OCI-LY1 (cell line): ENCODE results near the gene SLC6A3.

Source experiments
- H2AFZ ChIP-seq: fragments of 200-600 bp; sonication (generic), shearing (Covaris generic); 2 replicates; pipeline ENCODE4 v1.6.0; 2014; ENCODE audit warnings: antibody characterized with exemption, mild to moderate bottlenecking, low read length
- H3F3A ChIP-seq: fragments of 200-600 bp; sonication (generic), shearing (Covaris generic); 2 replicates; pipeline ENCODE4 v1.6.0; 2014; ENCODE audit warnings: mild to moderate bottlenecking, antibody characterized with exemption, low read length, moderate library complexity; ENCODE audit not compliant: insufficient read depth
- H3K27ac ChIP-seq: fragments of 200-600 bp; sonication (generic); 2 replicates; pipeline ENCODE4 v1.5.1; 2014; ENCODE audit warnings: low read length, mixed run types, mild to moderate bottlenecking, low read depth; ENCODE audit not compliant: poor library complexity, severe bottlenecking
- H3K27me3 ChIP-seq: fragments of 200-600 bp; sonication (generic); 2 replicates; pipeline ENCODE4 v1.6.0; 2014; ENCODE audit warnings: antibody characterized with exemption, mild to moderate bottlenecking, low read length, moderate library complexity; ENCODE audit not compliant: insufficient read depth
- H3K36me3 ChIP-seq: fragments of 200-600 bp; sonication (generic); 2 replicates; pipeline ENCODE4 v1.6.1; 2014; ENCODE audit warnings: mild to moderate bottlenecking, antibody characterized with exemption, low read length, moderate library complexity, mixed read lengths; ENCODE audit not compliant: insufficient read depth
- H3K4me1 ChIP-seq: fragments of 200-600 bp; sonication (generic); 2 replicates; pipeline ENCODE4 v1.5.1; 2014; ENCODE audit warnings: mild to moderate bottlenecking, low read length, moderate library complexity; ENCODE audit not compliant: insufficient read depth, severe bottlenecking
- H3K4me2 ChIP-seq: fragments of 200-600 bp; sonication (generic), shearing (Covaris generic); 2 replicates; pipeline ENCODE4 v1.6.1; 2014; ENCODE audit warnings: low read length
- H3K4me3 ChIP-seq: fragments of 200-600 bp; sonication (generic); 2 replicates; pipeline ENCODE4 v1.5.1; 2014; ENCODE audit warnings: low read length, low read depth, mild to moderate bottlenecking, mixed read lengths; ENCODE audit not compliant: poor library complexity, severe bottlenecking
- H3K79me2 ChIP-seq: fragments of 200-600 bp; shearing (Covaris generic); 2 replicates; pipeline ENCODE4 v1.6.1; 2016; ENCODE audit warnings: mixed run types, low read length, mixed read lengths; ENCODE audit not compliant: insufficient read depth
- H3K9ac ChIP-seq: fragments of 200-600 bp; sonication (generic), shearing (Covaris generic); 2 replicates; pipeline ENCODE4 v1.6.1; 2014; ENCODE audit warnings: mild to moderate bottlenecking, low read length, mixed read lengths
- H3K9me2 ChIP-seq: fragments of 200-600 bp; sonication (generic), shearing (Covaris generic); 2 replicates; pipeline ENCODE4 v1.6.1; 2014; ENCODE audit warnings: low read depth, mild to moderate bottlenecking, low read length, mixed read lengths
- H3K9me3 ChIP-seq: fragments of 200-600 bp; shearing (Covaris generic); 2 replicates; pipeline ENCODE4 v1.6.1; 2014; ENCODE audit warnings: low read length, mixed read lengths
- H4K20me1 ChIP-seq: fragments of 200-600 bp; sonication (generic), shearing (Covaris generic); 2 replicates; pipeline ENCODE4 v1.6.0; 2016; ENCODE audit warnings: mild to moderate bottlenecking, low read length; ENCODE audit not compliant: insufficient read depth
- EZH2 ChIP-seq: fragments of 200-600 bp; sonication (generic), shearing (Covaris generic); IDR thresholded peaks from 2 replicates; pipeline ENCODE4 v1.8.0; 2017; ENCODE audit warnings: borderline replicate concordance, mixed run types, mild to moderate bottlenecking, antibody characterized with exemption, low read length, moderate library complexity, mixed read lengths
- TF ChIP-seq, protein P1 (sequence below): fragments of 200-600 bp; sonication (generic), shearing (Covaris generic); IDR thresholded peaks from 2 replicates; pipeline ENCODE4 v1.5.1; 2017; ENCODE audit warnings: mild to moderate bottlenecking, antibody characterized with exemption, low read length, moderate library complexity, mixed read lengths

The SLC6A3 gene

DNA sequence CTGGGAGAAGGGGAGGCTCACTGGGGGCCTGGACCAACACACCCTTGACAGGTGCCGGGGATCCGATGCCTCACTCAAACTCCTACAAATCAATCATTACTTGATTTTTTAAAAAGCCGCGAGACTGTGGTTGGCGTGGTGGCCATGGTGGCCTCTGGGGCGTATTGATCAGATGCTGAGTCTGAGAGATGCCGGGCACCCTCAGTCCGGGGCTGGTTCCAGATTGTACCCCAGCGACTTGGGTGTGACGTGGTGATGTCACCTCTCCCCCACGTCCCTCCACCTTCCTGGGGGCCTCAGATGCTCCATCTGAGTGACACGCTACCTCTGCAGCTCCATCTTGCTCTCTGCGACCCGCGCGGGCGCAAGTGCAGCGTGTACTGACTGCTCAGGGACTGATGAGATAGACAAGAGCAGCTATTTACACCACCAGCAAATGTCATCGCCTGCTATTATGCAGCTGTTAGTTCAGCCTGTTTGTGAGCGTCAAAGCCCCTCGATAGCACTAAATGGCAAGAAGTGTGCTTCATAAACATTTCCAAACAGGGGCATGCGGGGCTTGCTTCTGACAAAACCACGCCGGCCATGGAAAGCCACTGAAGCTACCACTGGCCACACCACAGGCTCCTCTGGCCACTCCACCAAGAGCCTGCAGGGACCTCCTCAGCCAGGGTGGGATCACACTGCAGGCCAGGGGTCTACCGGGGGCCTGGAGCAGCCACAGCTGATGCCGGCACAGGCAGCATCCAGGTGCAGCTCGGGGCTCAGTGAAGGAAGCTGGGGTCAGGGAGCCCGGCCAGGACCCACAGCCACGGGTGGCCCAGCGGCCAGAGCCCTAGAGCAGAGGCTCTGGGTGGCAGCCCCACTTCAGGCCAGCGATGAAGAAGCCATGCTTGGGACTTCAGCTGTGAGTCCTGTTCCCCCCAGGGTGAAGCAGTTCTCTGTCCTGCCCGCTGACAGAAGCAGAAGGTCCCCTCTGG is 50.1 kb downstream of the SLC6A3 start:
- H3K4me2 ChIP-seq, result no peak overlapping the region
- peaks cover 13% of the 10 kb centered on the region; the same call in 1 of the 2 replicates for H3K27me3 ChIP-seq
- no peak overlapping the region for H2AFZ ChIP-seq
- no peak overlapping the region for H3K27ac ChIP-seq
- no peaks in the 10 kb centered on the region for H3K36me3 ChIP-seq
- no peaks in the 10 kb centered on the region for H3K9me2 ChIP-seq
- no peaks in the 10 kb centered on the region for H4K20me1 ChIP-seq
- no peak for TF ChIP-seq EZH2
- TF ChIP-seq, protein P1, sequence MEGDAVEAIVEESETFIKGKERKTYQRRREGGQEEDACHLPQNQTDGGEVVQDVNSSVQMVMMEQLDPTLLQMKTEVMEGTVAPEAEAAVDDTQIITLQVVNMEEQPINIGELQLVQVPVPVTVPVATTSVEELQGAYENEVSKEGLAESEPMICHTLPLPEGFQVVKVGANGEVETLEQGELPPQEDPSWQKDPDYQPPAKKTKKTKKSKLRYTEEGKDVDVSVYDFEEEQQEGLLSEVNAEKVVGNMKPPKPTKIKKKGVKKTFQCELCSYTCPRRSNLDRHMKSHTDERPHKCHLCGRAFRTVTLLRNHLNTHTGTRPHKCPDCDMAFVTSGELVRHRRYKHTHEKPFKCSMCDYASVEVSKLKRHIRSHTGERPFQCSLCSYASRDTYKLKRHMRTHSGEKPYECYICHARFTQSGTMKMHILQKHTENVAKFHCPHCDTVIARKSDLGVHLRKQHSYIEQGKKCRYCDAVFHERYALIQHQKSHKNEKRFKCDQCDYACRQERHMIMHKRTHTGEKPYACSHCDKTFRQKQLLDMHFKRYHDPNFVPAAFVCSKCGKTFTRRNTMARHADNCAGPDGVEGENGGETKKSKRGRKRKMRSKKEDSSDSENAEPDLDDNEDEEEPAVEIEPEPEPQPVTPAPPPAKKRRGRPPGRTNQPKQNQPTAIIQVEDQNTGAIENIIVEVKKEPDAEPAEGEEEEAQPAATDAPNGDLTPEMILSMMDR, result no peak
- no peak overlapping the region for H3K9ac ChIP-seq
- H3K79me2 ChIP-seq, result no peaks in the 10 kb centered on the region
- no peaks in the 10 kb centered on the region for H3F3A ChIP-seq
- H3K9me3 ChIP-seq, result no peaks in the 10 kb centered on the region
- no peak overlapping the region for H3K4me3 ChIP-seq
- H3K4me1 ChIP-seq, result no peaks in the 10 kb centered on the region

GRCh38 chr5:1393571-1394501 is 51.4 kb downstream of the SLC6A3 start:
- Histone ChIP-seq H3K4me1 (no peaks in the 10 kb centered on the region), H3K36me3 (no peaks in the 10 kb centered on the region), H2AFZ (no peak overlapping the region), H3K27ac (no peak overlapping the region), H3K9me3 (no peaks in the 10 kb centered on the region), H3K79me2 (no peaks in the 10 kb centered on the region), H3K4me3 (no peak overlapping the region), H3K9me2 (no peaks in the 10 kb centered on the region), H3K9ac (no peak overlapping the region), H3K4me2 (no peak overlapping the region), H4K20me1 (no peaks in the 10 kb centered on the region), H3F3A (no peaks in the 10 kb centered on the region), H3K27me3 (peaks cover 7% of the 10 kb centered on the region; the same call in 1 of the 2 replicates)
- TF ChIP-seq EZH2, result no peak
- TF ChIP-seq, protein P1, result no peak

DNA sequence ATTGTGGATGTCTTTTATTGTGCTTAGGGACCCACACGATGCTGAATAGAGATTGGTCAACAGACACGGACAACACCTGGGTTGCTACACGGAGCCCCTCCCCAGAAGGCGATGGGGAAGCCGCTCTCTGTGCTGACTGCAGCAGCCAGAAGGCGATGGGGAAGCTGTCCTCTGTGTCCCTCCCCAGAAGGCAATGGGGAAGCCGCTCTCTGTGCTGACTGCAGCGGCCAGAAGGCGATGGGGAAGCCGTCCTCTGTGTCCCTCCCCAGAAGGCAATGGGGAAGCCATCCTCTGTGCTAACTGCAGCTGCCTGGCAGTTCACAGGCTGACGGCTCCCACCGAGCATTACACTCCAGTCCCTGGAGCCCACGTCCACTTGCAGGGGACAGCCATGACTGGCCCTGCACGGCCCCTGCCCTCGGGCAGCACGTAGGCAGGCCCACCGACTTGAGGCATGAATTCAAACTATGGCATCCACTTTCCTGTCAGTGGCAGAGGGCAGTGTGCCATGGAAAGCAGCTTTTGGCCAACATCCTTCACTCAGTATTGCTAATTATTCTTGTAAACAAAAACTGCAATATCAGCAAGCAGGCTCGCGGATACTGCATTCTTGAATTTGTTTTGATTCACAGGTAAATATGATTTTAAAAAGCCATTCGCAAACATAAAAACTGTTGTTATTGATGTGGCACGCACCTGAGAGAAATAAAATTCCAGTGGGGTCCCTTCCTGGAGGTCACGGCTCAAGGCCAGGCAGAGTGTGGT is 52.3 kb downstream of the SLC6A3 start:
- H3K4me3 ChIP-seq, result no peak overlapping the region
- TF ChIP-seq EZH2, result no peak
- TF ChIP-seq, protein P1, result no peak
- no peaks in the 10 kb centered on the region for H3K4me1 ChIP-seq
- no peak overlapping the region for H2AFZ ChIP-seq
- H3K9me3 ChIP-seq, result no peaks in the 10 kb centered on the region
- H4K20me1 ChIP-seq, result no peaks in the 10 kb centered on the region
- peaks cover 4% of the 10 kb centered on the region; the same call in 1 of the 2 replicates for H3K27me3 ChIP-seq
- no peaks in the 10 kb centered on the region for H3F3A ChIP-seq
- no peaks in the 10 kb centered on the region for H3K9me2 ChIP-seq
- H3K9ac ChIP-seq, result no peak overlapping the region
- no peaks in the 10 kb centered on the region for H3K36me3 ChIP-seq
- no peak overlapping the region for H3K27ac ChIP-seq
- no peaks in the 10 kb centered on the region for H3K79me2 ChIP-seq
- no peak overlapping the region for H3K4me2 ChIP-seq
